ENCODE data around the gene PLCB3.

PLCB3 gene

GRCh38 chr11:64317325-64317960 lies 66.1 kb downstream of the PLCB3 start, which contains the start of gene TRMT112:
Gene TRMT112 (minus strand): TSS chr11:64317559. CDS start chr11:64317526, 33 bp downstream.
- no peak for TF ChIP-seq CTCF (conservative IDR thresholded peaks at IDR 0.05; ENCODE audit: low read depth)
- peak within 1 kb of the TSS; percentile 100 for H3K27ac ChIP-seq
- DNase-seq (ENCODE audit: low spot score) = peak; percentile 82
- POLR2A ChIA-PET (ENCODE audit: low non-redundant PET) = interaction anchor here (0.5 to 2.8 kb wide), 10 partner anchors 8 to 76 kb away, joined by 3 to 19 read pairs (median 8); partner anchors contain the start of genes ESRRA, FKBP2 and RPS6KA4
- CTCF ChIA-PET = interaction anchor here (0.6 to 3.2 kb wide), 12 partner anchors 15 to 371 kb away, joined by 3 to 22 read pairs (median 4); partner anchors contain the start of gene CATSPERZ

- peak within 1 kb of the TSS; percentile 100 for H3K27ac ChIP-seq
- CTCF ChIA-PET = interaction anchor here (0.6 to 3.2 kb wide), 13 partner anchors 14 to 371 kb away, joined by 3 to 22 read pairs (median 4); partner anchors contain the start of gene CATSPERZ
- peak; percentile 90 for DNase-seq (ENCODE audit: low spot score)
- peak; percentile 58 for TF ChIP-seq CTCF (conservative IDR thresholded peaks at IDR 0.05; ENCODE audit: low read depth)
- POLR2A ChIA-PET (ENCODE audit: low non-redundant PET) = interaction anchor here (0.6 to 2.8 kb wide), 10 partner anchors 13 to 77 kb away, joined by 3 to 19 read pairs (median 8); partner anchors contain the start of genes ESRRA, FKBP2 and RPS6KA4
Observed at GRCh38 chr11:64317961-64318765, 66.8 kb downstream of the PLCB3 start, which contains the start of gene PRDX5. Gene PRDX5 (plus strand): TSS chr11:64318121. CDS start chr11:64318216, 95 bp downstream.

Measured in RWPE1 (cell line).